ENCODE data around the gene NRN1. TPM values are rescaled to one million over a fixed set of nuclear protein-coding genes. Genes with fewer than 3 reads are reported as not detected.

Gene NRN1
- total RNA-seq, 4 donors from 2014 or later, result 0.19 to 7.1 (median 3.7) TPM

- Histone ChIP-seq H3K36me3 (no peaks in the 10 kb centered on the region), H3K4me1 (peaks cover 26 to 74% (median 39%) of the 10 kb centered on the region in 3 donors), H3K4me3 (peak overlapping the region in 2 of 4 donors; percentile 45 to 64), H3K9me3 (peaks cover 0 to 13% (median 3%) of the 10 kb centered on the region in 3 donors), H3K27me3 (peaks cover 51 to 100% (median 83%) of the 10 kb centered on the region in 4 donors), H3K27ac (no peak overlapping the region)
- intact Hi-C loops (cut with DNase I), result no loop called here
- no peak for TF ChIP-seq CTCF (IDR thresholded peaks at IDR 0.05)
- TF ChIP-seq POLR2A (IDR thresholded peaks at IDR 0.05), result no peak
- WGBS, 2 donors, result 16 to 23% methylated on average over 13 to 29 of the region's 57 CpGs
- no peak for DNase-seq
Measured at GRCh38 chr6:6002005-6002847, 4.5 kb downstream of the NRN1 start.

- no peak overlapping the region for H3K4me3 ChIP-seq
- H3K27ac ChIP-seq, result no peak overlapping the region
- peaks cover 26 to 74% (median 37%) of the 10 kb centered on the region in 3 donors for H3K4me1 ChIP-seq
- WGBS, 2 donors, result 41 to 53% methylated on average over 4 to 10 of the region's 10 CpGs
- peaks cover 0 to 13% (median 3%) of the 10 kb centered on the region in 3 donors for H3K9me3 ChIP-seq
- intact Hi-C loops (cut with DNase I), result no loop called here
- no peak for TF ChIP-seq POLR2A (IDR thresholded peaks at IDR 0.05)
- no peak for DNase-seq
- no peaks in the 10 kb centered on the region for H3K36me3 ChIP-seq
- peaks cover 50 to 100% (median 83%) of the 10 kb centered on the region in 4 donors for H3K27me3 ChIP-seq
Measured at GRCh38 chr6:6001443-6001842, 5.3 kb downstream of the NRN1 start.

DNA sequence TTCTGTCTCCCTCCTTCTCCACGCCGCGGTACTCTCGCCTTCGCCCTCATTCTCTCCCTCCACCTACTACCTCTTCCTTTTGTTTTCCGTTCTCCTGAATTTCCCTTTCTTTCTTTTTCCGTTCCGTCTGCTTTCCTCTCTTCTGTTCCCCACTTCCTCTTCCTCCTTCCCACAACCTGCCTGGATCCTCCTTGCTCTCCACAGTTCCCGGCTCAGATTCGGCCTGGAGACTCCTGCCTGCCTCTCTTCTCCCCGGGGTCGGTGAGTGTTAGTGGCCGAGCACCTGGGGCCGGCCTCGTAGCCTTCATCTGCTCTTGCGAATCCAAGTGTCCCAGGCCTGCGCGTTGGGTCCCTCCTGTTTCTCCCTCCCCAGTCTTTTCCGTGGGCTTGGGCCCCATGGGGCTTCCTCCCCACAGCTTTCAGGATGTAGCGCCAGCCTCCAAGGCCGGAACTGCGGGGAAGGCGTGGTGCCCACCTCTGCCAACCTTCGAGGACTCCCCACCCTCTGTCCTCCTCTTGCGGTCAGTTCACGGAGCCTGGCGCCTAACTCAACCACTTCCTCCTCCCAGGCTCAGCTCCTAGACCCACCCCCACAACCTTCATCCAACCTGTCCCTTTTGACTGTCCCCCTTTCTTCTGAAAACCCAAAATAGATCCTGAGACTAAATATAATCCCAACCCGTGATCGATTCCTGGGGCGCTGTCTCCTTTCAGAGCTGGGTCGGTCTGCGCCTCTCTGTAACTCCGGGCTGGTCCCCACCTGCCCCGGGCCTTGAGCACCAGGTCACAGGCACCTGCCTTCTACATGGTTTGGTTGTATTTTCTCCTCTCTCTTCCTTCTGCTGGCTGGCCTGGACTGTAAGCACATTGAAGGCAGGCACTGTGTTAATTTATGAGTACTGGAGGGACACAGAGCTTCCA lies 6.8 kb downstream of the NRN1 start:
- no peak for DNase-seq
- no peak for TF ChIP-seq CTCF (IDR thresholded peaks at IDR 0.05)
- no peak for TF ChIP-seq POLR2A (IDR thresholded peaks at IDR 0.05)
- Histone ChIP-seq H3K27ac (peak overlapping the region in 3 of 4 donors; percentile 28 to 68 (median 47)), H3K27me3 (peaks cover 50 to 100% (median 80%) of the 10 kb centered on the region in 4 donors), H3K36me3 (no peaks in the 10 kb centered on the region), H3K4me1 (peaks cover 34 to 79% (median 43%) of the 10 kb centered on the region in 3 donors), H3K4me3 (peak overlapping the region in 3 of 4 donors; percentile 7 to 51 (median 24)), H3K9me3 (peaks cover 0 to 13% (median 3%) of the 10 kb centered on the region in 3 donors)
- WGBS, 2 donors, result 34 to 38% methylated on average over 34 of the region's 34 CpGs
- intact Hi-C loops (cut with DNase I), result no loop called here

- TF ChIP-seq CTCF (IDR thresholded peaks at IDR 0.05), result no peak
- TF ChIP-seq POLR2A (IDR thresholded peaks at IDR 0.05), result no peak
- intact Hi-C loops (cut with DNase I), result no loop called here
- no peak for DNase-seq
- H3K36me3 ChIP-seq, result no peaks in the 10 kb centered on the region
- H3K9me3 ChIP-seq, result peaks cover 0 to 7% (median 0%) of the 10 kb centered on the region in 3 donors
- WGBS, 2 donors, result 7 to 23% methylated on average over 29 to 42 of the region's 60 CpGs
- H3K4me1 ChIP-seq, result peaks cover 34 to 79% (median 43%) of the 10 kb centered on the region in 3 donors
- H3K27ac ChIP-seq, result peak overlapping the region in 3 of 4 donors; percentile 28 to 68 (median 47)
- H3K27me3 ChIP-seq, result peaks cover 59 to 100% (median 81%) of the 10 kb centered on the region in 4 donors
- H3K4me3 ChIP-seq, result peak overlapping the region in 3 of 4 donors; percentile 7 to 51 (median 24)
Measured at GRCh38 chr6:5998711-5999687, 7.7 kb downstream of the NRN1 start.

Measured in esophagus squamous epithelium (tissue), 5 donors.